Measurements from ENCODE around the gene ARIH2.

DNA sequence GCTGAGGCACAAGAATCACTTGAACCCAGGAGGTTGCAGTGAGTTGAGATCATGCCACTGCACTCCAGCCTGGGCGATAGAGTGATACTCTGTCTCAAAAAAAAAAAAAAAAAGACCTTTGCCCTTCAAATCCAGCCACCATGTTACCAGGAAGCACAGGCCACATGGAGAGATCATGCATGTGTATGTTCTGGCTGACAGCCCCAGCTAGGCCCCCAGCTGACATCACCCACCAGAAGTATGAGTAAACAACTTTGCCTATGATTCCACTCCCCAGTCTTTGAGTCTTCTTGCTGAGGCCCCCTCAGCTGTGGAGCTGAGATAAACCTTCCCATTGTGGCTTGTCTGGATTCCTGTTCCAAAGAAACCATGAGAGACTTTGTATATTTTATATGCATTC lies 3.3 kb upstream of the ARIH2 start:
- TF ChIP-seq, protein P1, sequence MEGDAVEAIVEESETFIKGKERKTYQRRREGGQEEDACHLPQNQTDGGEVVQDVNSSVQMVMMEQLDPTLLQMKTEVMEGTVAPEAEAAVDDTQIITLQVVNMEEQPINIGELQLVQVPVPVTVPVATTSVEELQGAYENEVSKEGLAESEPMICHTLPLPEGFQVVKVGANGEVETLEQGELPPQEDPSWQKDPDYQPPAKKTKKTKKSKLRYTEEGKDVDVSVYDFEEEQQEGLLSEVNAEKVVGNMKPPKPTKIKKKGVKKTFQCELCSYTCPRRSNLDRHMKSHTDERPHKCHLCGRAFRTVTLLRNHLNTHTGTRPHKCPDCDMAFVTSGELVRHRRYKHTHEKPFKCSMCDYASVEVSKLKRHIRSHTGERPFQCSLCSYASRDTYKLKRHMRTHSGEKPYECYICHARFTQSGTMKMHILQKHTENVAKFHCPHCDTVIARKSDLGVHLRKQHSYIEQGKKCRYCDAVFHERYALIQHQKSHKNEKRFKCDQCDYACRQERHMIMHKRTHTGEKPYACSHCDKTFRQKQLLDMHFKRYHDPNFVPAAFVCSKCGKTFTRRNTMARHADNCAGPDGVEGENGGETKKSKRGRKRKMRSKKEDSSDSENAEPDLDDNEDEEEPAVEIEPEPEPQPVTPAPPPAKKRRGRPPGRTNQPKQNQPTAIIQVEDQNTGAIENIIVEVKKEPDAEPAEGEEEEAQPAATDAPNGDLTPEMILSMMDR (IDR thresholded peaks at IDR 0.05; ENCODE audit: low read depth, low read length) = no peak
- TF ChIP-seq EZH2phosphoT487 (IDR thresholded peaks at IDR 0.05; ENCODE audit: low read depth) = no peak
